Kasumi-1 (cell line): Measurements from ENCODE around the gene C22orf39.
A peak's percentile ranks its signal among the peaks of the same experiment; 100 is the strongest.

Experiments
- DNase-seq, 2 experiments: peaks; one replicate each; lab custom pipeline; 2025; lab: John Stamatoyannopoulos, UW

Gene C22orf39, protein sequence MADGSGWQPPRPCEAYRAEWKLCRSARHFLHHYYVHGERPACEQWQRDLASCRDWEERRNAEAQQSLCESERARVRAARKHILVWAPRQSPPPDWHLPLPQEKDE

GRCh38 chr22:19447330-19448075 lies at the start of gene C22orf39:
Gene C22orf39, minus strand, starts transcription at chr22:19447711. Its CDS starts 23 bp downstream, at chr22:19447688.
- peak; percentile 95 to 96 for DNase-seq

- DNase-seq: no peak
These were observed 49.7 kb upstream of the C22orf39 start for GRCh38 chr22:19497245-19497644.

DNA sequence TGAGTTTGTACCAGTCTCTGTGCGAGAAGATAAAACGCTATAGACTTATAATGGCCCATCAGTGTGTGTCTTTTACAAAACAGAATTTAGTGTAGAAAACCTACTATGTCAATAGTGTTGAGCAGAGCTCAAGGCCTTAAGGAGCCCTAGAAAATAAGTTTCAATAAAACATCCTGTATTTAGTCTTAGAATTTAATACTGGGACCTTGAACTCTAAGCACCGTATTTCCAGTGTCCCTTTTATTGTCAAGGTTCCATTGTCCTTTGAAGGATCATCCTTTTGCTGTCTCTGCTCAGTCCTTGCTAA lies 48.8 kb upstream of the C22orf39 start:
- no peak for DNase-seq

DNA sequence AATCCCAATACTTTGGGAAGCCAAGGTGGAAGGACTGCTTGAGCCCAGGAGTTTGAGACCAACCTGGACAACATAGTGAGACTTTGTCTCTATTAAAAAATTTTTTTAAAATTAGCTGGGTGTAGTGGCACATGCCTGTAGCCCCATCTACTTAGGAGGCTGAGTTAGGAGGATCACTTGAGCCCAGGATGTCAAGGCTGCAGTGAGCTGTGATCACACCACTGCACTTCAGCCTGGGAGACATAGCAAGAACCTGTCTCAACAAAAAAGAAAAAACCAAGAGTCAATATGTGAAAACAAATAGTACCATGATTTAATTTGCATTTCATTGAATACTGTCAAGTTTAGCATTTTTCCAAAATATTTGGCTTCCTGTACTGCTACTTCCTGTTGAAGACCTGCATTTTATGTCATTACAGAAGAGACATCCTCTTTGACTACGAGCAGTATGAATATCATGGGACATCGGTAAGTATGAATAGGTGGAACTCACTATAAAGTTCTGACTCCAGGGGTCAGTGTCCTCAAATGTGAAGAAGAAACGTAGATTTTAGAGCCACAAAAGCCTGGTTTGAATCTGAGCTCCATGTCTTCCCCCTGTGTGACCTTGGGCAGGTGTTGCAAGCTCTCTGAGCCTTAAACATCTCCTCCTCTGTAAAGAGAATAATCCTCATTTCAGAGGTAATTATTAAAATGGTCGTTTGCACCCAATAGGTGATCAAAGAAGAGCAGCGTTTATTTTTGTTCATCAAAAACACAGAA lies 48.2 kb upstream of the C22orf39 start:
- peak; percentile 20 to 25 for DNase-seq

DNA sequence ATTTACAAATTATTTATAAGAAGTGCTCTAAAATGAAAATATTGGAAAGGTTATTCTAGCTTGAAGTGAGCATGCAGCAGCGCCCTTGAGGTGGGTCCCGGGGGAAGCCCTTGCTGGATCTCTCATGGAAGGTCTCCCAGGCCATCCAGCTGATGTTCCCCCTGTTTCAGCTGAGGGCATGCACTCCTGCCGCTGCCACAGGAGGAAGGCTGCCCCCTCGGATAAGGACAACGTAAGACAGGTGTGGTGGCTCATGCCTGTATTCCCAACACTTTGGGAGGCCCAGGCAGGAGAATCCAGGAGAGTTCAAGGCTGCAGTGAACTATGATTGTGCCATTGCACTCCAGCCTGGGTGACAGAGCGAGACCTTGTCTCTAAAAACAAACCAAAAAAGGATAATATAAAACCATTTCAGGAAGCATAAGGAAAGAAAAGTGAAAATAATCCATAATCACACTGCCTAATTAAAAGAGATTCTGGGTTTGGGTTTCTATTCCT lies 47.2 kb upstream of the C22orf39 start:
- DNase-seq: no peak

- no peak for DNase-seq
These were observed 46.6 kb upstream of the C22orf39 start for GRCh38 chr22:19494001-19494560.

GRCh38 chr22:19492504-19493174 lies 45.1 kb upstream of the C22orf39 start:
- no peak for DNase-seq

DNA sequence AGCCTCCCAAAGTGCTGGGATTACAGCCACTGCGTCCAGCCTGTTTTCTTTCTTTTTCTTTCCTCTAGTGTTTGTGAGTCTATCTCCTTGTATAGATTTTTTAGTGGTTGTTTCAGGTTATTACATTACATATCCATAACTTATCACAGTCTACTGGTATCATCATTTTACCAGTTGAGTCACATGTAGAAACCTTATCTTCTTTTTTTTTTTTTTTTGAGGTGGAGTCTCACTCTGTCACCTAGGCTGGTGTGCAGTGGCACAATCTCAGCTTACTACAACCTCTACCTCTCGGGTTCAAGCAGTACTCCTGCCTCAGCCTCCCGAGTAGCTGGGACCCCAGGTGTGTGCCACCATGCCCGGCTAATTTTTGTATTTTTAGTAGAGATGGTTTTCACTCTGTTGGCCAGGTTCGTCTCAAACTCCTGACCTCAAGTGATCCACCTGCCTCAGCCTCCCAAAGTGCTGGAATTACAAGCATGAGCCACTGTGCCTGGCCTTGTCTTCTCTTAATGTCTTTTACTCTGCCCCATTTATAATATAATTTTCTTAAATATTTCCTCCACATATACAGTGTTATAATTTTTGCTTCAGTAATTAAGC lies 43.2 kb upstream of the C22orf39 start:
- no peak for DNase-seq

DNA sequence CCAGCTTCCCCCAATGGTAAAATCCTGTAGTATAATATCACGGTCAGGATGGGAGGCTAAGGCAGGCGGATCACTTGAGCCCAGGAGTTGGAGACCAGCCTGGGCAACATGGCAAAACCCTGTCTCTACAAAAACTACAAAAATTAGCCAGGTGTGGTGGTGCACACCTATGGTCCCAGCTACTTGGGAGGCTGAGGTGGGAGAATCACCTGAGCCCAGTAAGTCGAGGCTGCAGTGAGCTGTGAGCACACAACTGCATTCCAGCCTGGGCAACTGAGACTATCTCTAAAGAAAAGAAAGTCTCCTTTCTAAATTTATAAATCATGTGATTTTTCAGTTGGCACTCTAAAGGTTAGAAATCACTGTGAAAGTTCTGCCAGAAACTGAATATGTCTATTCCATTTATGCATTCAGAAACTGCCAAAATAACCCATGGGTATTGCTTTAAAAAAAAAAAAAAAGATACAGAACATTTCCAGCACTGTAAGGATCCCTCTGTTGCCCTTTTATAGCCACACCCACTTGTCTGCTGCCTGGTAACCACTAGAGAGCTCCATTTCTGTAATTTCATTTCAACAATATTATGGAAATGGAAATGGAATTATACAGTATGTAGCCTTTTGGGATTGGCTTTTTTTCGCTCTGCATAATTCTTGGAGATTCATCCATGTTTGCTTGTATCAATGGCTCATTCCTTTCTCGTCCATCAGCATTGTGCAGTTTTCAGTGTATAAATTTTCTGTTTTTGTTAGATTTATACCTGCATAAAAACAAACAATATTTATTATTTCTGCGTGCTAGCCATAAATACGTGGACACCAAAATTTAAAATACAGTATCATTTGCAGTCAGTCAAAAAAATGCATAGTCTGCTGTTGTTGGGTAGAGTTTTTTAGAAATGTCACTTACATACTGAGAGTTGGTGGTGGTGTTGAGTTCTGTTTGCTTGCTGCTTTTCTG lies 41.7 kb upstream of the C22orf39 start:
- DNase-seq: peak; percentile 41 to 78

GRCh38 chr22:19488285-19488684 lies 40.8 kb upstream of the C22orf39 start:
- no peak for DNase-seq

DNA sequence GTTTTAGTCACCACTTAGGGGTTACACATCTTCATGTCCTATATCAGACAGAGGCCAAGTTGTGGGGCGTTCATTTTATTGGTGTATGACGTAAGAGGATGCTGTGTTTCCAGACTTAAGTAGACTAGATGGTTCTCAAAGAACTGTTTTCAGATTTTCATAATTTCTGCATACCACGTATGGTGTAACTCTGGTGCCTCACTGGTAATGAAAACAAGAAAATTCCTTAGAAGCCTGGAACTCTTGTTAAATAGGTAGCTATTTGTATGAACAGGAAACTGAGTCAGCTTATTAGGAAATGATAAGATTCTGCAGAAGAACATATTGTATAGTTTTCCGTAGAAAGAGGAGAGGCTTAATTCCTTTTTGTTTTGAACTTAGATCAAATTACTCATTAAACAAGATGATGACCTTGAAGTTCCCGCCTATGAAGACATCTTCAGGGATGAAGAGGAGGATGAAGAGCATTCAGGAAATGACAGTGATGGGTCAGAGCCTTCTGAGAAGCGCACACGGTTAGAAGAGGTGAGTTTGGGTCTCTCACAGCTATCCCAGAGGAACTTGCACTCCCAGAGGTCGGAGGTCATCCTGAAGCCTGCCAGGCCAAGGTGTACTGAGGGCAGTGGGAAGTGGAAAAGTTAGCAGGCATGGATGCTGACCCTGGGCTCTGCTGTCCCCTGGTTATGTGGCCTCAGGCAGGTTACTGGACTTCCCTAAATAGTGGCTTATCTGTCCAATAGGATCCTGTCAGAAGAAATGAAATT lies 36.2 kb upstream of the C22orf39 start:
- DNase-seq: no peak

- DNase-seq: no peak
These were observed 34.8 kb upstream of the C22orf39 start for GRCh38 chr22:19482297-19482696.

DNA sequence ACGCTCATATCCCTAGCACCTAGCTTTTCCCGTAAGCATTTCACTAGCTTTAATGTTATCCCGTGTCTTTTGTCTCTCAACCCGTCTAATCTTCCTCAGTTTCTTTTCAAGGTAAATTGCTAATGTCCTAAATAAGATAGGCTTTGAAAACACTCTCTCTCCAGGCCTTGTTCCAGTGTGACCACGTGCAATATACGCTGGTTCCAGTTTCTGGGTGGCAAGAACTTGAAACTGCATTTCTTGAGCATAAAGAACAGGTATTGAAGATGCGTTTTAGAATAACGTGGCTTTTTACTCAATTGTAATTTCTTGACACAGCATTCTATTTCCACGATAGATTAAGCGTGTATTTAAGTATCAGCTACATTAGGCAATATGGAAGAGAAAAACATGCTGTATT lies 33.3 kb upstream of the C22orf39 start:
- no peak for DNase-seq

GRCh38 chr22:19480173-19480568 lies 32.7 kb upstream of the C22orf39 start:
- DNase-seq: no peak

DNA sequence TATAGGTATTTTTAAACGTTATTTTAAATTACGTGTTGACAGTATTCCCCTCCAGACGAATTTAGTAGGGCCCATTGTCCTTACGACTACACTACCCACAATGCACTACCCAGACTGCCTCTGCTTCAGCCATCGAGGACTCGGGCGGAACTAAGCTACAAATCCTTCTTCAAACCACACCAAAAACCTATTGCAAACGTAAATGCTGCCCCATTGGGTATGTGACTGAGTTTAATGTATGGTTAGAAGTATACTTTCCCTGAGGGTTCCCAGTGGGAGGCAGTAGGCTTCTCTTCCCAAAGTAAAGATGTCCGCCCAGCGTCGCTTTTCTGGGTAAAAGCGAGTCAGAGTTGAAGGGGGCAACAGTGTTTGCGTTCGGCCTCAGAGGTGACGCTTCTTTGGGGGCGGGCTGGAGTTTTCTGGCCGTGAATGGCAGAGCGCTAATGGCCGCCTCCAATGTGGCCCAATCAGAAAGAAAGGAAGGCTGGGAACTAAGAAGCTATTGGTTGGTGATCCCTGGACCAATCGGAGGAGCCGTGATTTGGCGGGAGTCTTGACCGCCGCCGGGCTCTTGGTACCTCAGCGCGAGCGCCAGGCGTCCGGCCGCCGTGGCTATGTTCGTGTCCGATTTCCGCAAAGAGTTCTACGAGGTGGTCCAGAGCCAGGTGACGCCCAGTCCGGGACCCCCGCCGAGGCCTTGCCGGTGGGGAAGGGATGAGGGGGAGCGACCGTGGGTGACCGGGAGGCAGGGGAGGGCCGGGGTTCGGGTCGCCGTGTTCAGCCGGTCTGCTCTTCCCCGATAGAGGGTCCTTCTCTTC lies 32.1 kb upstream of the C22orf39 start, which contains the start of gene CDC45:
TSS of gene CDC45 (plus strand) at position 566 of the 818 bp plus-strand sequence. CDS start at position 615, 49 bp downstream.
- peak; percentile 99 for DNase-seq

DNA sequence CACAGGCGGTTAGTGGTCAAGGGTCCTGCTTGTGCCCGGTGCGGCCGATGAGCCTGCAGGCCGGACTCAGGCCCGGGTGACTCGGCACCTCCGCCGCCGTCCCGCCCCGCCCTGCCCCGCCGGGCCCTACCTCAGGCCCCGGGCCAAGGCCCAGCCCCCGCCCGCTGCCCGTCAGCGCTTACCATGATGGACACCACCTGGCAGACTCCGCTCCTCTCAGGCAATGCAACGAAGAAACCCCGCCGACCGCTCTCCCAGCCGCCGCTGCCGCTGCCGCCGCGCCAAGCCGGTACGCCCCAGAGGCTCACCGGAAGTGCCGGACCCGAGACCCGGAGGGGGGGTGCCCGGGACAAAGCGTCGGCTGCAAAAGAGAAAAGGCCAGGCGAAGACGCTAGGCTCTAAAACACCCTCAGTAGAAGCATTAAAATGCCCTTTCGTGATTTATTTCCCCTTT lies 31.4 kb upstream of the C22orf39 start, which contains the start of gene UFD1:
TSS of gene UFD1 (minus strand) at position 293 of the 454 bp plus-strand sequence. CDS start at position 185, 108 bp downstream.
- peak; percentile 81 to 86 for DNase-seq

- peak; percentile 17 to 18 for DNase-seq
These were observed 30.8 kb upstream of the C22orf39 start for GRCh38 chr22:19478045-19478900.
